Fibroblast of villous mesenchyme (primary cell): ENCODE measurements around the gene GJD4. TPM values are rescaled to one million over a fixed set of nuclear protein-coding genes. Genes with fewer than 3 reads are reported as not detected.

Experiments used
- DNase-seq: peaks from one replicate; pipeline ENCODE4 v3.0.0-alpha.2; 2010; ENCODE audit warnings: low read depth
- H3K4me3 ChIP-seq: 2 replicates; pipeline ENCODE4 v1.5.1; 2011; ENCODE audit warnings: low read depth, mild to moderate bottlenecking, low read length
- total RNA-seq: library from RNA; depleted of rRNA; stranded (reverse); fragments of >200 nt; gene quantifications from 2 replicates; pipeline ENCODE4 v1.2.3, GENCODE V29; 2012
- TF ChIP-seq, protein P1 (sequence below): IDR thresholded peaks from 2 replicates; pipeline ENCODE4 v1.5.1; 2012; ENCODE audit warnings: low read depth, mild to moderate bottlenecking, low read length; ENCODE audit not compliant: insufficient read depth

Gene GJD4
- total RNA-seq, 1 donor = not detected

GRCh38 chr10:35632027-35632426 is 26.9 kb downstream of the GJD4 start:
- DNase-seq = no peak
- TF ChIP-seq, protein P1, sequence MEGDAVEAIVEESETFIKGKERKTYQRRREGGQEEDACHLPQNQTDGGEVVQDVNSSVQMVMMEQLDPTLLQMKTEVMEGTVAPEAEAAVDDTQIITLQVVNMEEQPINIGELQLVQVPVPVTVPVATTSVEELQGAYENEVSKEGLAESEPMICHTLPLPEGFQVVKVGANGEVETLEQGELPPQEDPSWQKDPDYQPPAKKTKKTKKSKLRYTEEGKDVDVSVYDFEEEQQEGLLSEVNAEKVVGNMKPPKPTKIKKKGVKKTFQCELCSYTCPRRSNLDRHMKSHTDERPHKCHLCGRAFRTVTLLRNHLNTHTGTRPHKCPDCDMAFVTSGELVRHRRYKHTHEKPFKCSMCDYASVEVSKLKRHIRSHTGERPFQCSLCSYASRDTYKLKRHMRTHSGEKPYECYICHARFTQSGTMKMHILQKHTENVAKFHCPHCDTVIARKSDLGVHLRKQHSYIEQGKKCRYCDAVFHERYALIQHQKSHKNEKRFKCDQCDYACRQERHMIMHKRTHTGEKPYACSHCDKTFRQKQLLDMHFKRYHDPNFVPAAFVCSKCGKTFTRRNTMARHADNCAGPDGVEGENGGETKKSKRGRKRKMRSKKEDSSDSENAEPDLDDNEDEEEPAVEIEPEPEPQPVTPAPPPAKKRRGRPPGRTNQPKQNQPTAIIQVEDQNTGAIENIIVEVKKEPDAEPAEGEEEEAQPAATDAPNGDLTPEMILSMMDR = no peak
- H3K4me3 ChIP-seq = no peak overlapping the region

DNA sequence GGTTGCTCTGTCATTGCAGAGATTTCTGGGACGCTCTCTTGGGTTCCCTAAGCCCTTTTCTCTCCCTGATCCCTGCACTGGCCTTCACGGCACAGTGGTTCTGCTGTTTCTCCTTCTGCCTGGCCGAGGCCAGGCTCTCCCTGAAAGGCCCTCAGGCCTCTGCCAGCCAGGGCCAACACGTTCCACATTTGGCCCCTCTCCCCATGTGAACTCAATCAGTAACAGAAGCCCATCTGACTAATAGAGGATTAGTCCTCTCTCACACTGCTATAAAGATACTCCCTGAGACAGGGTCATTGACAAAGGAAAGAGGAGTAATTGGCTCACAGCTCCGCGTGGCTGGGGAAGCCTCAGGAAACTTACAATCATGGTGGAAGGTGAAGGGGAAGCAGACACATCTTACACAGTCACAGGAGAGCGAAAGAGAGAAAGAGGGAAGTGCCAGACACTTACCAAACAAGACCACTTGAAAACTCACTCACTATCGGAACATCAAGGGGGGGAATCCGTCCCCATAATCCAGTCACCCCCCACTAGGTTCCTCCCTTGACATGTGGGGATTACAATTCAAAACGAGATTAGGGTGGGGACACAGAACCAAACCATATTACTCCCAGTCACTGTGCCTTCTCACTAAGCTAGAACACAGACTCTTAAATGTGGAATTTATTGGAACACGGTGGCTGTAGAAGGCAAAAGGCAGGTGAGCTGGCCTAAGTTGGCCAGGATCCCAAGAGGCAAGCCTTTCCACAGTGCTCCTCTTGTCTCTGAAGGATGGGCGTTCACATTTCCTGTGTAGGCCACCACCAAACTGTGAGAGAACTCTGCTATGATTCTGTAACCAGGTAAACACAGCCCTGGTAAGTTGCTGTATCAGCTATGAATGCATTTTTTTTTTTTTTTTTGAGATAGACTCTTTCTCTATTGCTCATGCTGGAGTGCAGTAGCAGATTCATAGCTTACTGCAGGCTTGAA is 28.2 kb downstream of the GJD4 start:
- TF ChIP-seq, protein P1 = no peak
- no peak overlapping the region for H3K4me3 ChIP-seq
- DNase-seq = no peak

DNA sequence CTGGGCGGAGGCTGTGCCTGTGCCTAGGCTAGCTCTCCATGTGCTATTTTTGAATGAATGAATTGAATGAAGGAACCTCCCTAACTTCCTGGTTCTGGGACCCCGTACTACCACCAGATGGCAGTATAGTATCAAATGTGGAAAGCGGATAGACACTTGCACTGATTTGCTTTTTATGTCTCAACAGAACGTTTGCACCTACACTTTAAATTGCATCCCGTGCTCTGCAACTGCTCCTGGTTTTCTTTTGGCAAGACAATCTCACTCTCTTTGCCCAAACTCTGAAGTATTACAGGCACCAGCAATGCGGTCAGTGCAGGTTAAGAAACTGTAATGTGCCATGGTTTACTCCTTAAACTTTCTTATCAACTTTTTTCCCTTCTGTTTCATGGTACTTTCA is 30.4 kb downstream of the GJD4 start:
- TF ChIP-seq, protein P1 = peak; percentile 91
- peak; percentile 78 for DNase-seq
- H3K4me3 ChIP-seq = no peak overlapping the region

DNA sequence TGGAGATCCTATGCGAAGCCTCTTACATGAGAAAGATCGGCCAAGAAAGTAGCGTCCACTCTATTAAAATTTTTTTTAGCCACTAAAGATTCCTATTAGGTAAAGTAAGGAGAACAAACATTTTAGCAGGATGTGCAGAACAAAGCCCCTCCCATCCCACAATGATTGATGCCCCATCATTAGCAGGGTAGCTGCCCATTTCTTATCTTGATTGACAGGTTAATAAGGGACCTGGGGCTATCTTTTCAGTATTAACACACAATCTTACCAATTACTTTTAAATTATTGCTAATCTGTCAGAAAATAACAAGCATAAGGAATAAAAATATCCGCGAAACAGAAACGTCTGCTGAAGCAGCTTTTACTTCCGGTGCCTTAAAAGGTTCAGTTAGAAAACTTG is 31.8 kb downstream of the GJD4 start:
- TF ChIP-seq, protein P1 = no peak
- no peak for DNase-seq
- no peak overlapping the region for H3K4me3 ChIP-seq

DNA sequence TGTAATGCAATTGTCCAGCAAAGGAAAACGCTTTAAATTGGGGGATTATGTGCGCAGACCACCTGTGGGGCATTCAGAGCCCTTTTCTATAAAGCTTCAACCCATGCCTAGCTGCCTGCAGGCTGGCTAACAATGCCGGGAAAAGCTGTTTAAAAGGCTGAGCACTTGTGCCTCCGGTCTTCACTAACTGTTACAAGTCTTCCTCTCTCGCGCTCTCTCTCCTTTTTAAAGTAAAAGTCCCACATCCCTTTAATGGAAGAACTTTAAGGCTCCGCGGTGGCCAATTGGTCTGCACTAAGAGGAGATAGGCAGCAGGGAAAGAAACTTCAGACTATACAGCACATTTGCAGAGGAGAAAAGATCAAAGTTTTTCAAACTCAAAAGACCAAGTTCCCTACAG is 32.3 kb downstream of the GJD4 start:
- DNase-seq = no peak
- TF ChIP-seq, protein P1 = no peak
- H3K4me3 ChIP-seq = no peak overlapping the region

DNA sequence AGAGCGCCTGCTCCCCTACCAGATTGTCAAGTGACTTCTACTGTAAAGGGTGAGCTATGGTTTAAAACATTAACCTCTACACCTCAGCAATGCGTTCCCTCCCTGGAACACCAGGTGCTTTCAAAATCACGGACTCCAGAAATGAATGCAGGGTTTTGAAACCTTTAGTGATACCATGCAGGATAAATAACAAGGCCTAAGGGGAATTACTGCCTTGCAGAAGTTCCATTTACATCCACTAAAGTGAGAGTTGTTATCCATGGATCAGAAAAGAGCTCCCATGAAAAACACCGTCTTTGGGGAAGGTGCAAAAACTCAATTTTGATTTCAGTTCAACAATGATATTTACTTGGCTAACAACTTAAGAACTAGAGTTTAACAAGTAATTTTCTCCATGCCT is 33.0 kb downstream of the GJD4 start:
- no peak for DNase-seq
- TF ChIP-seq, protein P1 = no peak
- H3K4me3 ChIP-seq = no peak overlapping the region
